ENCODE data around the gene TMEM115. TPM values are rescaled to one million over a fixed set of nuclear protein-coding genes. Genes with fewer than 3 reads are reported as not detected.

TMEM115 gene
- total RNA-seq, 4 donors from 2014 or later, result 71.8 to 103 (median 81.9) TPM

GRCh38 chr3:50325497-50326181, 33.7 kb downstream of the TMEM115 start:
- Histone ChIP-seq H3K4me1 (peaks cover 12 to 45% (median 35%) of the 10 kb centered on the region in 4 donors), H3K27me3 (no peaks in the 10 kb centered on the region), H3K4me3 (no peak overlapping the region), H3K27ac (no peak overlapping the region), H3K9me3 (no peaks in the 10 kb centered on the region), H3K36me3 (peaks cover 0 to 12% (median 0%) of the 10 kb centered on the region in 4 donors)
- in situ Hi-C loops (cut with MboI; ENCODE audit: low pct_ligation_motif_present in 1 of 4, low pct_unique_long_range_greater_than_20kb in 1 of 4, low sequenced_read_pairs in 3 of 4) (no loop called here), intact Hi-C loops (cut with DNase I; ENCODE audit: low total_unique reads) (no loop called here)
- no peak for DNase-seq
- 68 to 87% methylated on average over 4 to 11 of the region's 11 CpGs for WGBS, 2 donors (ENCODE audit: low coverage in 1 of 2)
- TF ChIP-seq POLR2A (IDR thresholded peaks at IDR 0.05) (no peak), POLR2AphosphoS5 (IDR thresholded peaks at IDR 0.05) (no peak), EP300 (IDR thresholded peaks at IDR 0.05; ENCODE audit: low read depth) (no peak), CTCF (IDR thresholded peaks at IDR 0.05) (no peak)

- no peak overlapping the region for H3K27ac ChIP-seq
These were observed 34.2 kb downstream of the TMEM115 start for GRCh38 chr3:50325113-50325480.

GRCh38 chr3:50324351-50325112, 34.8 kb downstream of the TMEM115 start:
- peaks cover 18 to 56% (median 44%) of the 10 kb centered on the region in 4 donors for H3K4me1 ChIP-seq
- no peak overlapping the region for H3K4me3 ChIP-seq
- 13 to 48% methylated on average over 1 to 4 of the region's 4 CpGs for WGBS, 2 donors (ENCODE audit: low coverage in 1 of 2)
- peak overlapping the region; percentile 92 to 94 (median 92) for H3K27ac ChIP-seq
- TF ChIP-seq CTCF (IDR thresholded peaks at IDR 0.05) (peak; percentile 77 to 89 (median 81)), EP300 (IDR thresholded peaks at IDR 0.05; ENCODE audit: low read depth) (no peak), POLR2AphosphoS5 (IDR thresholded peaks at IDR 0.05) (no peak), POLR2A (IDR thresholded peaks at IDR 0.05) (no peak)
- no peaks in the 10 kb centered on the region for H3K27me3 ChIP-seq
- in situ Hi-C loops (cut with MboI; ENCODE audit: low pct_ligation_motif_present in 1 of 4, low pct_unique_long_range_greater_than_20kb in 1 of 4, low sequenced_read_pairs in 3 of 4) (no loop called here), intact Hi-C loops (cut with DNase I; ENCODE audit: low total_unique reads) (no loop called here)
- H3K9me3 ChIP-seq, result no peaks in the 10 kb centered on the region
- DNase-seq, result peak; percentile 65
- H3K36me3 ChIP-seq, result peaks cover 0 to 1% (median 0%) of the 10 kb centered on the region in 4 donors

More at GRCh38 chr3:50325113-50325480, 34.2 kb downstream of the TMEM115 start:
- in situ Hi-C loops (cut with MboI; ENCODE audit: low pct_ligation_motif_present in 1 of 4, low pct_unique_long_range_greater_than_20kb in 1 of 4, low sequenced_read_pairs in 3 of 4), result no loop called here
- no peak for TF ChIP-seq POLR2A (IDR thresholded peaks at IDR 0.05)
- no peak for TF ChIP-seq EP300 (IDR thresholded peaks at IDR 0.05; ENCODE audit: low read depth)
- TF ChIP-seq CTCF (IDR thresholded peaks at IDR 0.05), result no peak
- no peak for TF ChIP-seq POLR2AphosphoS5 (IDR thresholded peaks at IDR 0.05)
- whole genome bisulfite sequencing, 2 donors (ENCODE audit: low coverage in 1 of 2), result 93% methylated on average over 2 of the region's 2 CpGs; no CpG with 5 or more reads in 1 of the 2 donors
- Histone ChIP-seq H3K27me3 (no peaks in the 10 kb centered on the region), H3K36me3 (peaks cover 0 to 7% (median 0%) of the 10 kb centered on the region in 4 donors), H3K4me1 (peaks cover 15 to 50% (median 39%) of the 10 kb centered on the region in 4 donors), H3K9me3 (no peaks in the 10 kb centered on the region), H3K4me3 (no peak overlapping the region)
- intact Hi-C loops (cut with DNase I; ENCODE audit: low total_unique reads), result no loop called here
- no peak for DNase-seq

- in situ Hi-C loops (cut with MboI; ENCODE audit: low pct_ligation_motif_present in 1 of 4, low pct_unique_long_range_greater_than_20kb in 1 of 4, low sequenced_read_pairs in 3 of 4), result no loop called here
- 33 to 67% methylated on average over 1 to 5 of the region's 5 CpGs for WGBS, 2 donors (ENCODE audit: low coverage in 1 of 2)
- H3K4me1 ChIP-seq, result peaks cover 18 to 60% (median 49%) of the 10 kb centered on the region in 4 donors
These were observed 35.6 kb downstream of the TMEM115 start for GRCh38 chr3:50323614-50324199.

More at GRCh38 chr3:50323614-50324199, 35.6 kb downstream of the TMEM115 start:
- H3K4me3 ChIP-seq, result no peak overlapping the region
- no peaks in the 10 kb centered on the region for H3K36me3 ChIP-seq
- TF ChIP-seq POLR2AphosphoS5 (IDR thresholded peaks at IDR 0.05), result peak in 1 of 3 donors; percentile 45
- no peak for TF ChIP-seq EP300 (IDR thresholded peaks at IDR 0.05; ENCODE audit: low read depth)
- TF ChIP-seq POLR2A (IDR thresholded peaks at IDR 0.05), result no peak
- peak overlapping the region; percentile 92 to 94 (median 92) for H3K27ac ChIP-seq
- no peaks in the 10 kb centered on the region for H3K27me3 ChIP-seq
- intact Hi-C loops (cut with DNase I; ENCODE audit: low total_unique reads), result no loop called here
- no peak for DNase-seq
- no peaks in the 10 kb centered on the region for H3K9me3 ChIP-seq
